Left kidney (tissue), 2 donors: Measurements from ENCODE around the gene ANXA6. TPM values are rescaled to one million over a fixed set of nuclear protein-coding genes. Genes with fewer than 3 reads are reported as not detected.

ENCODE experiments used
- DNase-seq: peaks from one replicate; pipeline ENCODE4 v3.0.0-alpha.2; 2013
- polyA plus RNA-seq: library from polyadenylated mRNA; unstranded; fragments of 120-200 nt; gene quantifications from one replicate; pipeline ENCODE4 v1.2.1, GENCODE V29; 2013; ENCODE audit not compliant: insufficient read length

Gene ANXA6
- polyA plus RNA-seq, 1 donor: 134 TPM

DNA sequence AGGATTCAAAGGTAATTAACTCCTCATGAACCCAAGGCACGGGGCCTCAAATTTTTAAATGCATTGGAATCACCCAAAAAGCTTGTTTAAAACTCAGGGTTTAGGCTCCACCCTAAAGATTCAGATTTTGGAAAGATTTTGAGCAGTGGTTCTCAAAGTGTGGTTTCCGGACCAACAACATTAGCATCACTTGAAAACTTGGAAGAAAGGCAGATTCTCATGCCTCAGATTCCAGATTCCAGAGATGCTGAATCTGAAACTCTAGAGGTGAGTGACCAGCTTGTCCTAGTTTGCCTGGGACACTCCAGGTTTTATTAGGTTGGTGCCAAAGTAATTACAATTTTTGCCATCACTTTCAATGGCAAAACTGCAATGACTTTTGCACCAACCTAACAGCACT lies 52.0 kb downstream of the ANXA6 start:
- DNase-seq: no peak

DNA sequence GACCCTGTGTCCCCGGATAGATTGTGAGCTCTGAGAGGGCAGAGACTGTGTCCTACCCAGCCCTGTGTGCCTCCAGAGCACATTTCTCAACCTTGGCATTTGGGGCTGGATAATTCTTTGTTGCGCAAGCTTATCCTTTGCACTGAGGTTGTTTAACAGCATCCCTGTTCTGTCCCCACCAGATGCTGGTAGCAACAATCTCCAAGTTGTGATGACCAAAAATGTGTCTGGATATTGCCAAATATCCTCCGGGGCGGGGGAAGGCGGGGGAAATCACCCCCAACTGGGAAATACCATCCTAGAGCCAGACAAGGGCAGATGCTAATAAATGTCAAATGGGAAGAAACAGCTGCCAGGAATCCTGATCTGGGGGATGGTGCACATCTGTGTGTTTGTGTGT lies 52.8 kb downstream of the ANXA6 start:
- DNase-seq: no peak

DNA sequence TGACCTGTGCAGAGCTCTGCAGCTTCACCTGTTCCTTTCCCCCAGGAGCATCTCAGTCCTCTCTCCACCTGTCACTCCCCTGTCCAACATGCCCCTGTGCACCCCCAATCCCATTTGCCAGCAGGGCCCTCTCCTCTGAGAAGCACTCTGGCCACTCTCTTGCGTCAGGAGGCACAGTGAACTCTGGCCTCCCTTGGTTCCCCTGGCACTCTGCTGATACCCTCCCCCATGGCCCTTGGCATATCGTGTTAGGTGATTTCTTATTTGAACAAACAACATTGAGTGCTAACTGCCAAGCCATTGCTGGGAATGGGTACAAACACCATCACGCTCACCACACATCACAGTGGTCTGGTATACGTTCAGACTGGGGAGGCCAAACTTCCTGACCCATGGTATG lies 55.8 kb downstream of the ANXA6 start:
- no peak for DNase-seq

DNA sequence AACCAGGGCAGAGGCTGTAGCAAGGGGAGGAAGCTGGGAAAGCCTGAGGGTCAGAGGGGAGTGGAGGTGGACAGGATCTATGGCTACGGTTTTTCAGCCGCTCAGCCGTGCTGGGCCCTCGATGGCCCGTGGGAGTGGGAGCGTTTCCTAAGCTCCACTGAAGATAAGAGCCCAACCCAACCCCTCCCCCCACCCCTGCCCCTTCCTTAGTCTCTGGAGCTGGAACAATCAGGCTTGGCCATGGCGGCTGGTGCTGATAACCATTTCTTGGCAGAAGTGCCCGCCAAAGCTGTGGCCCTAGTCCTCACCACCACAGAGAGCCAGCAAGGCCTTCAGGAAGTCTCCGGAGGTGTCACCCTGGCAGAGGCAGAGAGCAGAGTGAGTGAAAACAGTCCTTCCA lies 56.4 kb downstream of the ANXA6 start:
- DNase-seq: no peak

DNA sequence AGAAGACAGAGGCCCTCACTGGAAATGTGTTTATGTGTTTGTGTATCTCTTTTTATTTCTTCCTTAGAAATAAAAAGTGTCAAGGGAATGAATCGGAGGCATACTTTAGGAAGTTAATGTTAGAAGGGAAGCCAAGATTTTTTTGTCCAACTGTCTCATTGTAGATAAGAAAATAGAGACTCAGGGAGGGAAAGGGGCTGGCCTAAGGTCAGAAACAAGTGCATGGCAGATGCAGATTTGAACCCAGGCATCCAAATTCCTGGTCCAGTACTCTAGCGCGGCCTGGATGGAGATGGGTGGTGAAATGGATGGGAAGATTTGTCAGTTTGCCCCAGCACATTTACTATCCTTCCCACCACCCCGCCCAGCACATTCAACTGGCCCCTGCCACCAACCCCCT lies 56.9 kb downstream of the ANXA6 start:
- DNase-seq: no peak

DNA sequence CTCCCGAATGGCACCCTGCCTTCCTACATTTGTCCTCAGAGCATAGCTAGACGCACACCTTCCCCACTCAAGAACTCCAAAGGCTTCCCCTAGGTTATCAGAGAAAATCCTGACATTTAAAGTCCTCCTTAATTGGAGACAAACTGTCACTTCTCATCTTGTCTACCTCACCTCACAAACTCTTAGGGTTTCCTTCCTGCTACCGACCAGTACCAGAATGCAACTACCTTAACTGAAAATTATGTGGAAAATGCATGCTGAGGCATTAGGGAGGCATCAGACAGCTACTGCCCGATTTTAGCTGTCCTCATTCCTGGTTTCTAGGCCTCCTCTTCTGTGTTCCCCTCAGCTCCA lies 58.8 kb downstream of the ANXA6 start:
- no peak for DNase-seq

DNA sequence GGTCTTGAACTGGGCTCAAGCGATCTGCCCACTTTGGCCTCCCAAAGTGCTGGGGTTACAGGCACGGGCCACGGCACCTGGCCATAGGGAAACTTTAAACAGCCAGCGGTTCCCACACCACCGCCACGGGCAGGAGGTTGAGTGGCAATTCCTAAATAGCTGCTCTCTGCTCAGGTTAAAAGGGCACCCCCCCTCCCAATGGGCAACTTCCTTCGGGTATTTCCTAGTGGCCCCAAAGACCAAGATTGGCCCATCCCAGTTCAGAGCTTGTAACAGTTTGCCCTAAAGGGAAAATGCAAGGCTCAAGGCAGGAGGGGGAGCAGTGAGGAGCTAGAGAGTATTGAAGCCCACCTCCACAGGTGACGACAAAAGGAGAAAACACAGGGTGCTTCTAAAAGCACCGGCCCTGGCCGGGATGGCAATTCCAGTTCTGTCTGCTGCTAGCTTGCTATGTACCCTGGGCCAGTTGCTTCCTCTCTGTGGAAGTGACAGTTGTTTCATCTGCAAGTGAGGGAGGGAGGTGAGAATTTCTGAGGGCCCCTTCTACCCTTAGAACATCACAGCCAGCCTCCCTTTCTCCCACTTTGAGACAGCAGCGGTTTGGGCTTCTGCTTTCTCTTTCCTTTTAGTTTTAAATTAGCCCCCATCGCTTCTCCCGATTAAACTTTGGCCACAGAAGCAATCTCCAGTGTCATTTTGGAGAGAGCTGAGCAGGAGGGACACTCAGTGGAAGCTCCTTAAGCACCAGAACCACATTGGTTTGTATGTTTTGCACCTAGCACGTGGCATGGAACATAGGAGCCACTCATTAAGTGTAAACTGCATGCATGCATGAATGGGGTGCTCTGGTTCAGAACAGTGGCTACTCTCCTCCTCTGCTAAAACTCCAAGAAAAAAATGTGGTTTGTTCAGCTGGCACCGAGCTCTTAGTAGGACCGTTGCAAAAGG lies 59.5 kb downstream of the ANXA6 start:
- no peak for DNase-seq

DNA sequence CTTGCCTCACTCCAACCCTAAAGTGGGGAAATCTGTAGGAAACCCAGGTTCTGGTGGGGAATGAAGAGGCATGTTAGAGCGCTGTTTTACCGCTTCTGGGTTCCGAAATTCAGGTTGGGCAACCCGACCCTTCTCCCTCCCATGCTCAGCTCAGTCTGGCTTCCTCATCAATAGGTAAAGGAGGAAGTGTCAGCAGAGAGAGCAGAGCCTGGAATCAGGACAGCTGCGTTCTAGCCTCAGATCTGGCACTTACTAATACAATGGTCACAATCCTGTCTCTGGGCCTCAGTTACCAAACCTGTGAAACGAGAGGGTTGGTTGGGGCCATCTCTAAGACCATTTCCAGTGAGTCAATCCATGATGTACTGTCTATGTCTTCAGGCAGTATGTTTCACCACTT lies 60.5 kb downstream of the ANXA6 start:
- DNase-seq: no peak

DNA sequence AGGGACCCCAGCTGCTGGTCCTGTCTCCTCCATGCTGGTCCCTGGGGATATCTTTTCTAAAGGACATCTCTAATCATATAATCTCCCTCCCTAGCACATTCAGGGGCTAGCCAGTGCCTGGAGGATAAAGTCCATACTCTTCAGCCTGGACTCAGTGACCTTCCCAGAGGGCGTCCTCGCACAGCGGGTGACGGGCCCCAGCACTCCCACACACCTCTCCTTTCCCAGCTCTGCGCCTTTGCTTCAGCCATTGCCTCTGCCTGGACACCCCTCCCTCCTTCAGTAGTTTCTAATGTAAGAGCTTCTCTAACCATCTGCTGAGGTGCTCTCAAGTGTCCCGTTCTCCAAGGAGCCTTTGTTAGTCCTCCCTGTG lies 61.6 kb downstream of the ANXA6 start:
- no peak for DNase-seq

DNA sequence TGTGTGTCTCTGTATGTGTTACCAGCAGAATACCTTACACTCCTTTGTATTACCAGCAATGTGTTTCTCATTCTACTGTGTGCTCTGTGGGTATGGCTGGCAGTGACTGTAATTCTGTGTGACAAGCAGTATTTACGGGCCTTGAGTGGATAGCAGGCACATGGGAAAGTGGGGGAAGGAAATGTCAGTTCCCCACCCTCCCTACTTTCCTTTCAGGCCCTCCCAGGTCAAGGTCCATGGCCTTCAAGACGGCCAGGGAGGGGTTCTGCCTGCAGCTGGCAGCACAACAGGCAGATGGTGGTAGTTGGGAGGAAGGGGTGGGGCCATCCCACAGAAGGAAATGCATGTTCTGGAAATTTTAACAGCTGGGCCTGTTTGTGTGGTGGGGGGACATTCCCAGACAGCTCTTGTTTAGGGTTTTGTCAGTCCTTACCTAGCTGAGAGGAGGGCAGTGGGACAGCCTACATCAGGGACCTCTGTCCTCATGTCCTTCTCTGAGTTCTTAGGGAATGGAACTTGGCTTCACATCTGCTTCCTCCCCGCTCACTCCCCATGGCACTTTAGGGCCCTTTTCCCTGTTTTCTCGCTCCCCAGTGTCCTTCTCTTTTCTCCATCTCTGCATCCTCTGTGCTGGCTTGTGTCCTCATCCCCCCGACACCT lies 62.1 kb downstream of the ANXA6 start:
- no peak for DNase-seq

DNA sequence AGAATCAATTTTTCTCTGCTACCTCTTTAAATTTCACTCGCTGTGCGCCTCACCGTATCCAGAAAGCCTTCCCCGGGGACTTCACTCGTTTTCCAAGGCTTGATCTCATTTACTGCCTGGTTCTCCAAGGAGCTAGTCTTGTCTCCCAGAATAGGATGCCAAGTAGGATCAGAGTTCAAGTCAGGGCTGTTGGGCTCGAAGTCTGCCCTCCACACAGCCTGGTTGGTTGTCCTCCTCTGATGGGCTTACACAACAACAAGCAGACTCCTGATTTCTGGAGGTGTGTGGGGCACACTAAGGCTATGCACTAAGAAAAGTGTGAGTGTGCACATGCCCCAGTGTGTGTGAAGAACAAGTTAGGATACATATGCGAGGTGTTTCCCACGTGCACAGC lies 62.7 kb downstream of the ANXA6 start:
- no peak for DNase-seq

DNA sequence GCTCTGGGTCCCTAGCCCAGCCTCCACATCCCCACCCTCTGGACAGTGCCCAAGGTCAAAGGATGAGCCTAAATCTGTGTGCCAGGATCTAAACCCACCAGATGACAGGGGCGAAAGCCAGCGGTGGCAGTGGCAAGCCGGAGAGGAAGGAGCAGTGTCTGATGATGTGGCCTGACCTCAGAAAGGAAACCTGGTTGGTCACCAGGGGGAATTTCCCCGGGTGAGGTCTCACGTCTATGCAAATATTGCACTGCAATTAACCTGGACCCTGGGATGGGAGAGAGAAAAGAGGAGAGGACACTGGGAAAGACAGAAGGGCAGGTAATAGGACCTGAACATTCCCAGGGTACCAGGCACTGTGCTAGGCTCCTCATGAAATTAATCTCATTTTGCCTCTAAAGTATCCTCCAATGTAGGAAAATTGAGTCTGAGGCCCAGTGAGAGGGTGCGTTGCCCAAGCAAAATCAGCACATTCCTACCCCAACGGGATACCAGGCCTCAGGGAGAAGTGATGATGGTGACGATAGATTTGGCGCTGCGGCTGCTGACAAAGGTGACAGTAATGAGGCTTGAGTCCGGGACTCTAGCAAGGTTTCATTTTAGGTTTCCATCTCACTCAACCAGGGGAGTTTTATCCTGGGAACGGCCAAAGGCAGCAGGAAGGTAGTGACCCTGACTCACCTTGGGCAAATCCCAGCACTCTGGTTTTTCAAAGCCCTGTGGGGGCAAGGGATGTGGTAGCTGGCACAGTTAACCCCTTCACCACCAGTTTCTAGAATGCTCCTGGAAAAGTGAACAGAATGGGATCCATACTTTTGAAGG lies 63.3 kb downstream of the ANXA6 start:
- no peak for DNase-seq

DNA sequence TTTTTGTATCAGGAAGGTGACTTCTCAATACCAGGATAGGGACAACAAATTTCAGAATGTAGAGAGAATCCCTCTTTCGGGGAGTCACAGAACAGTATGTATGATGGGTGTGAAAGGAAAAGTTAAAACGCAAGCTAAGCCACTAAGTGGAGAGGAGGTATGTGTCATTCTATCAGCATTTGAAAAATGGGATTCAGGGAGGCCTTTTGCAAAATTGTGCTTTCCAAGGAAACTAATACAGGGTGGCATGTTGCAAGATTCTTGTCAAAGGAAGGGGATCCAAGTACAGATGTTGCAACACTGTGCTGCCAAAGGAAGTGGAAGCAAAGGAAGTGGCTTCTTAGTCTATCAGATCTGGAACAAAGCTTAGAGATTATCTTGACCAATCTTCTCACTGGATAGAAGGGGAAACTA lies 64.1 kb downstream of the ANXA6 start:
- no peak for DNase-seq

DNA sequence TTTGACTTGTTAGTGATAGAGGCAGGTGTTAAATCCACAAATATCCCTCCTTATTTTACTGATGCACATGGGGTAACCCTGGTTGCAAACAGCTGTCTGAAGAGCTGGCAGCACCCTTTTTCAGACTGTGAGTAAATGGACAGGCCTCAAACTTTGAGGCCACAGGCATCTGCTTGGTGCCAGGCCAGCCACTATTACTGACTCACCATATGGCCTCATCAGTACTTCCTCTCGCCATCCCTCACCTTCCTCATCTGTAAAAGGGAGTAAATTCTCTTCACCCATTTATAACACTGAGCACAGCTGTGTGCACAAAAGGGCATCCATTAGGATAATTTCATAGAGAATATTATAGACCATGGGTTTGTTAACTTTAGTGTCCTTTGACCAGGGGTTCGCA lies 64.8 kb downstream of the ANXA6 start:
- DNase-seq: no peak

DNA sequence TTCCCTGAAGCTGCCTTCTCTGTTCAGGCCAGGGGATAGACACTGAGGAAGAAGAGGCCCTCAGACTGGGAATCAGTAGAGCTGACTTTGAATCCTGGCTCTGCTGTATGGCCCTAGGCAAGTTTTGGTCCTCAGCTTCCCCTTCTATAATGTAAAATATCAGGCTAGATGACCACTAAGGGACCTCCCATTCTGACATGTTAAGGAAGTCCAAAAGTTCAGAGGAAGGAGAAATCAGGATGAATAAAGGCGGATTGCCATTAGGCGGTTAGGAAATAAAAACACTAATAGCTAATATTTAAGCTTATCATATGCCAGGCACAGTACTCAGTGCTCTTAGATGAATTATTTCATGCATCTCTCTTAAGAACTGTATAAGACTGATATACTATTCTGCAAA lies 67.9 kb downstream of the ANXA6 start:
- DNase-seq: no peak

DNA sequence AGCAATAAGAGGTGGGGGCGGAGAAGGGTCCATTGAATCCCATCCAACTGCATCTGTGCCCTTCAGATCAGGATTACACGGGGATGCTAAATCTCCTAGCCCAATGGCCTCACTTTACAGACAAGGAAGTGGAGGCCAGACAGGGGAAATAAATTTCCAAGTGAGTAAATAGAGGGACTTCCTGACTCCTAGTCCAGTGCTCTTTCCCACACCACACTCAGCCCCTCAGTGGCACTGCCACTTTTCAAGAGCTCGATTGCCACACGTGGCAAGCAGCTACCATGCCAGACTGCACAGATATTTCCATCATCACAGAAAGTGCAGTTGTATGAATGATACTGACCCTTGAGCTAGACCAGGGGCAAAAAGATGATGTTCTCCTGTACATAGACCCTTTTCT lies 68.6 kb downstream of the ANXA6 start:
- DNase-seq: no peak

DNA sequence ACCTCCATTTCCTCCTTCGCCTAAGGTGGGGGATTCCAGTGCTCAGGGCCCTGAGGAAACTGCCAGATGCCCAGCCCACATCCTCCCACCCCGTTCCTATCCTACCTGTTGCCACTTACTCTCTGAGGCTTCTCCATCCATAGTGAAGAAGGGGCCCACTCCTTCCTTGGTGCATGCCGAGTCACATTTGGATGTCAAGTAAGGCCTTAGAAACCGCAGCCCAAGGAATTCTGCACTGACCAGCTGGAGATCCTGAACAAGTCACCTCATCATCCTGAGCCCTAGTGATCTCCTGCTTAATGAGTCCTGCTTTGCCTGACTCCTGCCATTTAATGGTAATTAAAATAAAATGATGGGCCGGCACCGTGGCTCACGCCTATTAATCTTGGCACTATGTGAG lies 70.1 kb downstream of the ANXA6 start:
- DNase-seq: no peak

DNA sequence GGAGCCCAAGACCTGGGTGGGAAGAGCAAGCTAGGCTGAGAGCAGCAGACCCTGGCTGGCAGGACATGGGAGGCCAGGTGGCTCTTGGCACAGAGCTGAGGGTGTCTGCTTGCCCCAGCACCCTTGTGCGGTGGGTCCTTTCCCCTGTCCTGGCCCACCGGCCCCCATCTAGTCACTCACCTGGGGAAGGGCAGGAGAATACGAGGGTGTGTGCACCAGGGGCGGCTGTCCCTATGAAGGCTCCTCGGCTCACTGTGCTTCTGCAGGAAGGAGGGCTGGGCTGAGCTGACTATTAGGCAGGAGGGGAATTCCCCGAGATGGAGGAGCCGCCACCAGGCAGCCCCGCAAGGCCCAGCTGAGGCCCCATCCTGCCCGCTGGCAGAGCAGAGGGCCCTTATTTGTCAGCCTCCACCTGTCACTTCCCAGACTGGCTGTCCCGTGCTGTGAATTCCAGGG lies 70.6 kb downstream of the ANXA6 start:
- DNase-seq: no peak

DNA sequence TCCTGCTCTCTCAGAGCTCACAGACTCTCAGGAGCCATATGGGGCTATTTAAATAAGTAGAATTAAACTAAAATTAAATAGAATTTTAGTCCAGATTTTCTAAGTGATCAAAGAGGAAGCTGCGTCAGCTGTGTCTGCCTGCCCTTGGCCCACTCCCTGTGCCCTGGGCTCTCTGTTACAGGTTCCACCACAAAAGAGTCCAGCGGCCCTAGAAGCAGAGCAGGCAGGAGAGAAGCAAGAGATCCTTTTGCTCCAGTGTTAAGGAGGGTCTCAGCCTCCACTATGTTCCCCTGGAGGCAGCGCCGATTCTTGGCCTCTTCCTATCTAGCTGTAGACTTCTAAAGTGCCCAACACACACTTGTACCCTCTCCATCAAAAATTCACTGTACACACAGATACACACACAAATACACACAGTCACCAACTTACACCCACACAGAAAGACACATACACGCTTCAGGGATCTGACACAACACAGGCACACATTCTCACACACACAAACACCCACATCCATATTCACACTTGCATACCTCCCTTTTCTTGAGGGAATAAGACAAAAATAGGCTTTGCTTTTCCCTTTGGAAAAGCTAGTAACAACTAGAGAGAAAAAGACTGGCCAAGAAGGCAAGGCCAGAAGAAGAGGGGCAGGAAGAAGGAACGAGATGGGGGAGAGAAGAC lies 71.2 kb downstream of the ANXA6 start:
- DNase-seq: no peak

DNA sequence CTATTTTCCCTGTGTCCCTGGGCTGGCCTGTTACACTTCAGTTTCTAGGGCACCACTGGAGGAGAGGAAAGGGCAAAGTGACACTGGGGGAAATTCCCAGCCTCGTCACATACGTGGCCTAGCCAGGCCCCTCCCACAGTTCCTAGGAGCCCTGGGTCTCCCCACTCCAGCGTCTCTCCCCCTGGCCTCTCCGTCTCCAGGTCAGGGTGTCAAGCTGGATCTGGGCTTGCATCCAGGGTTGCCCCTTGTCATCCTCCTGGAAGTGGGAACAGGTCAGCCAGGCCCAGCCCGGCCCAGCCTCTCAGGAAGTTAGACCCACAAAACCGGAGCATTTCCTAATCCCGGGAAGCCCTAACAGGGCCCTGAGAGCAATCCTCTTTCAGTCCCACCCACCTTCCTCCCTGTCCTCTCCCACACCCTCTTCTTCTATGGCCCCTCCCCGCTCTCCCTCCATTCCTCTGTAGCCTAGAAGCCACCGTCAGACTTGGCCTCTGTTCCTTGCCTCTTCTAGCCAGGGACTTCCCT lies 72.0 kb downstream of the ANXA6 start:
- DNase-seq: no peak

DNA sequence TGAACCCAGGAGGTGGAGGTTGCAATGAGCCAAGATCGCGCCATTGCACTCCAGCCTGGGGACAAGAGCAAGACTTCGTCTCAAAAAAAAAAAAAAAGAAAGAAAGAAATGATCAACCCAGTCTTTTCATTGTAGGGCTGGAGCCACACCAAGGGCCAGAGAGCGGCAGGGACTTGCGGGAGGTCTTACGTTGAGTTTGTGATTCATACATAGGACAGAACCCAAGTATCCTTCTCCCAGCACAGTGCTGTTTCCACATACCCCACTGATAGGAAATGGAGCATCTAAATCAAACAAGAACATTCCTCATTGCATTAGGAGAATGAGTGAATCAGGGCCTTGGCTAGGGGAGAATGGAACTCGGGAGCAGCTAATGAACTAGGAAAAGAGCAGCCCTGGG lies 73.2 kb downstream of the ANXA6 start:
- no peak for DNase-seq

DNA sequence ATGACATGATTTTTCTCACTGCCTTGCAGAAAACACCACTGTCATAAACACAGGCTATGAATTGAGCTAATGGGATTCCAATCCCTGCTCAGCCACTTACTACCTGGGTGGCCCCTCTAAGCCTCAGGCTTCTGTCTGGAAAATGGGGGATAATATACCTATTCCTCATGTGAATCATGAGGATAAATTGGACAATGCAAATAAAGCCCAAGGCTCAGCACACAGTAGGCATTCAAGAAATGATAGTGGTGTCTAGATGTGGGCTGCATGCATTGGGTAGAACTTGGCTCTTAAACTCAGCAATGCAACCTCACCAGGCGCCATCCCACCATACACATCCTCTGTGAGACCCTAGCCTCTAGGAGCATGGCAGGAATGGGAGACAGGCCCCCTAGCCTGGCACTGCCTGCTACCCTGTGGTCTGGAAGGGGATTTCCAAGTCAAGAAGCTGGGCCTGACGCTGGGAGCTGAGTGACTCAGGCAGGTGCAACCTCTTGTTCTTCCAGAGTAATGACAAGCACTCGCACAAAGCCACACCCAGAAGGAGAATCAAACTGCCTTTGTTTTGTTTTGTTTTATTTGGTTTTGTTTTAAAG lies 74.4 kb downstream of the ANXA6 start:
- DNase-seq: no peak
